ENCODE measurements around the gene CSTPP1.

The CSTPP1 gene

GRCh38 chr11:47121731-47122130 lies 185.2 kb downstream of the CSTPP1 start:
- in situ Hi-C loops (cut with MboI; ENCODE audit: low sequenced_read_pairs): no loop called here

- in situ Hi-C loops (cut with MboI; ENCODE audit: low sequenced_read_pairs): no loop called here
Observed at GRCh38 chr11:47123094-47123493, 186.5 kb downstream of the CSTPP1 start.

GRCh38 chr11:47124675-47125074 lies 188.1 kb downstream of the CSTPP1 start:
- in situ Hi-C loops (cut with MboI; ENCODE audit: low sequenced_read_pairs): no loop called here

GRCh38 chr11:47125083-47125482 lies 188.5 kb downstream of the CSTPP1 start:
- in situ Hi-C loops (cut with MboI; ENCODE audit: low sequenced_read_pairs): no loop called here

- in situ Hi-C loops (cut with MboI; ENCODE audit: low sequenced_read_pairs): no loop called here
Observed at GRCh38 chr11:47127213-47127612, 190.7 kb downstream of the CSTPP1 start.

GRCh38 chr11:47130543-47130942 lies 194.0 kb downstream of the CSTPP1 start:
- in situ Hi-C loops (cut with MboI; ENCODE audit: low sequenced_read_pairs): no loop called here

GRCh38 chr11:47131136-47131535 lies 194.6 kb downstream of the CSTPP1 start:
- in situ Hi-C loops (cut with MboI; ENCODE audit: low sequenced_read_pairs): no loop called here

GRCh38 chr11:47132490-47132889 lies 195.9 kb downstream of the CSTPP1 start:
- in situ Hi-C loops (cut with MboI; ENCODE audit: low sequenced_read_pairs): no loop called here

- in situ Hi-C loops (cut with MboI; ENCODE audit: low sequenced_read_pairs): no loop called here
Observed at GRCh38 chr11:47132981-47133380, 196.4 kb downstream of the CSTPP1 start.

GRCh38 chr11:47136327-47136726 lies 199.8 kb downstream of the CSTPP1 start:
- in situ Hi-C loops (cut with MboI; ENCODE audit: low sequenced_read_pairs): no loop called here

GRCh38 chr11:47136921-47137320 lies 200.4 kb downstream of the CSTPP1 start:
- in situ Hi-C loops (cut with MboI; ENCODE audit: low sequenced_read_pairs): no loop called here

GRCh38 chr11:47137476-47137875 lies 200.9 kb downstream of the CSTPP1 start:
- in situ Hi-C loops (cut with MboI; ENCODE audit: low sequenced_read_pairs): no loop called here

- in situ Hi-C loops (cut with MboI; ENCODE audit: low sequenced_read_pairs): no loop called here
Observed at GRCh38 chr11:47139878-47140277, 203.3 kb downstream of the CSTPP1 start.

- in situ Hi-C loops (cut with MboI; ENCODE audit: low sequenced_read_pairs): no loop called here
Observed at GRCh38 chr11:47143322-47143721, 206.8 kb downstream of the CSTPP1 start.

GRCh38 chr11:47144541-47144940 lies 208.0 kb downstream of the CSTPP1 start:
- in situ Hi-C loops (cut with MboI; ENCODE audit: low sequenced_read_pairs): no loop called here

GRCh38 chr11:47147250-47147649 lies 210.7 kb downstream of the CSTPP1 start:
- in situ Hi-C loops (cut with MboI; ENCODE audit: low sequenced_read_pairs): no loop called here

GRCh38 chr11:47147681-47148080 lies 211.1 kb downstream of the CSTPP1 start:
- in situ Hi-C loops (cut with MboI; ENCODE audit: low sequenced_read_pairs): no loop called here

- in situ Hi-C loops (cut with MboI; ENCODE audit: low sequenced_read_pairs): no loop called here
Observed at GRCh38 chr11:47148270-47148669, 211.7 kb downstream of the CSTPP1 start.

GRCh38 chr11:47148903-47149531 lies 212.5 kb downstream of the CSTPP1 start:
- in situ Hi-C loops (cut with MboI; ENCODE audit: low sequenced_read_pairs): no loop called here

GRCh38 chr11:47149782-47150181 lies 213.2 kb downstream of the CSTPP1 start:
- in situ Hi-C loops (cut with MboI; ENCODE audit: low sequenced_read_pairs): loop anchor here (25.0 kb wide), 1 partner anchor 262 kb away; no protein-coding TSS in a partner anchor

- in situ Hi-C loops (cut with MboI; ENCODE audit: low sequenced_read_pairs): loop anchor here (25.0 kb wide), 1 partner anchor 265 kb away; no protein-coding TSS in a partner anchor
Observed at GRCh38 chr11:47152126-47152952, 215.8 kb downstream of the CSTPP1 start.
